ENCODE data around the gene PRKCA.

PRKCA gene

DNA sequence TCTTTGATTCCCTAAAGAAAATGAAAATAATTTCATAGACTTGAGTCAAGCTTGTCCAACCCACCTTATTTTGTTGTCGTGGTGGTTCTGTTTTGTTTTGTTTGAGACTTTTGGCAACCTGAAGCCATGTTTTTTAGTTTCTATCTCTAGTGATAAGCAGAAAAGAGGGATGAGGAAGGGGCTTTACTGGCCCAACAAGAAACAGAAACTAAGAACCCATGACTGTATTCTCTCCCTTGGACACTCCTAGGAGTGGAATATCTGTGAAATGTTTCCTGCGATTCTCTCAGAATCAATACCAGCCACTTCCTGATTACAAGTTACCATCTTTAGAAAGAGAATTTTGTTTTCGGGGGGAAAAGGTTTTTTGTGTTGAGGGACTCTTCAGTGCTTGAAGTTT, 207.5 kb downstream of the PRKCA start:
- TF ChIP-seq, protein P1, sequence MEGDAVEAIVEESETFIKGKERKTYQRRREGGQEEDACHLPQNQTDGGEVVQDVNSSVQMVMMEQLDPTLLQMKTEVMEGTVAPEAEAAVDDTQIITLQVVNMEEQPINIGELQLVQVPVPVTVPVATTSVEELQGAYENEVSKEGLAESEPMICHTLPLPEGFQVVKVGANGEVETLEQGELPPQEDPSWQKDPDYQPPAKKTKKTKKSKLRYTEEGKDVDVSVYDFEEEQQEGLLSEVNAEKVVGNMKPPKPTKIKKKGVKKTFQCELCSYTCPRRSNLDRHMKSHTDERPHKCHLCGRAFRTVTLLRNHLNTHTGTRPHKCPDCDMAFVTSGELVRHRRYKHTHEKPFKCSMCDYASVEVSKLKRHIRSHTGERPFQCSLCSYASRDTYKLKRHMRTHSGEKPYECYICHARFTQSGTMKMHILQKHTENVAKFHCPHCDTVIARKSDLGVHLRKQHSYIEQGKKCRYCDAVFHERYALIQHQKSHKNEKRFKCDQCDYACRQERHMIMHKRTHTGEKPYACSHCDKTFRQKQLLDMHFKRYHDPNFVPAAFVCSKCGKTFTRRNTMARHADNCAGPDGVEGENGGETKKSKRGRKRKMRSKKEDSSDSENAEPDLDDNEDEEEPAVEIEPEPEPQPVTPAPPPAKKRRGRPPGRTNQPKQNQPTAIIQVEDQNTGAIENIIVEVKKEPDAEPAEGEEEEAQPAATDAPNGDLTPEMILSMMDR (IDR thresholded peaks at IDR 0.05), result no peak
- H3K27ac ChIP-seq, result no peak overlapping the region
- DNase-seq (ENCODE audit: low spot score), result no peak
- no peak overlapping the region for H3K4me3 ChIP-seq

DNA sequence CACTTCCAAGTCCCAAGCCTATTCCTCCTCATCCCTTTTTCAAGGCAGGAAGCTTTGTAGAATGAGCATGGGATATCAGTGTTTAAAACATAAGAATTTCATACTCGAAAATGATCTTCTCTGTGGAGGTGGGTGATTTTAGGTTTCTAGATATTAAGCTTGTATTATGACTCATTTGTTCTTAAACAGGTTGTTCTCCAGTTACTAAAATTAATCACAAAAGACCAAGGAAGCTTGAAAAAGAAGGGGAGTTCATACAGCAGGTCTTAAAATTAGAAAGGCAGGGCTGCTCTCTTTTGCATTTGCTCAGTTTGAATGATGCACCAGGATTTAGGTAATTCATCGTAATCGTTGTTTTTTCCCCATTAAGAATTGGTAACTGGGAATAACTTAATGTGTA, 208.7 kb downstream of the PRKCA start:
- DNase-seq (ENCODE audit: low spot score), result no peak
- TF ChIP-seq, protein P1 (IDR thresholded peaks at IDR 0.05), result no peak
- H3K4me3 ChIP-seq, result no peak overlapping the region
- H3K27ac ChIP-seq, result no peak overlapping the region

DNA sequence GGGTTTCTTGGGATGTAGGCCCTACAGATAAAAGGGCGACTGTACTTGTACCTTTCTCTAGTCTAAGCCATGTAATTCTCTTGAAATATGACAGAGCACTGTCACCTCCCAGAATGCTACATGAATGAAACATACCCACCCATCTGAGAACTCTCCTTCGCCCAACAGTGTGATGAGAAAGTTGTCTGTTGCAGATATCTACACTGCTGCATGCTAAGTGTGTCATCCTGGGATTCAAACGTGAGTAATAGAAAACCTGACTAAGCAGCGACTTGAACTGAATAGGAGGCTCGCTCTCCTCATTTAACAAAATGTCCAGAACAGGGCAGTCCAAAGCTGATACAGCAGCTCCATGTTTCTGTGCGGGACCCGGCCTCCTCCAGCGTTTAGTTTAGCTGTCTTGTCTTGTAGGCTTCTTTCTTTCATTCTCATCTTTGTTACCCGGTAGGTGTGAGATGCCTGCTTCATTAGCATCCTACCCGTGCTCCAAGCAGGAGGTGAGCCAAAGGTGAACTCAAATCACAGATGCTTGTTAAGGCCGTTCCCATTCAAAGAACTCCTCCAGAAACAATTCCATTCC, 211.9 kb downstream of the PRKCA start:
- TF ChIP-seq, protein P1 (IDR thresholded peaks at IDR 0.05), result no peak
- no peak overlapping the region for H3K4me3 ChIP-seq
- no peak for DNase-seq (ENCODE audit: low spot score)
- no peak overlapping the region for H3K27ac ChIP-seq

DNA sequence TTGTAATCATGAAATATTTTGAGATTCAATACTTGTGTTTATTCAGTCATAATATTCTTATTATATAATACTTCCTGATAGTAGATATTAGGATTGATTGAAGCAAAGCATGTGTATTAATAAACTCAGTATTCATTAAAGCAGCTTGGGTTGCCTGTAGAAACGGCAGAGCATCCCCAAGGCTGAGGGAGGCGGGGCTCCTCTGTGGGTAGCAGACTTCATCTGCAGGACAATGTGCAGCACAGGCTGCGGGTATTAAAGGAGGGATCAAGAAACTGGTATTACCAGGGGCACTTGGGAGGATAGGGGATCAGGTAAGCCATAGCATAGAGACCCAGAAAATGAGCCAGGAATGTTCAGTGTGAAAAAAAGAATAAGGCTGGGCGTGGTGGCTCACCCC, 213.6 kb downstream of the PRKCA start:
- Histone ChIP-seq H3K27ac (no peak overlapping the region), H3K4me3 (no peak overlapping the region)
- DNase-seq (ENCODE audit: low spot score), result no peak
- TF ChIP-seq, protein P1 (IDR thresholded peaks at IDR 0.05), result no peak

DNA sequence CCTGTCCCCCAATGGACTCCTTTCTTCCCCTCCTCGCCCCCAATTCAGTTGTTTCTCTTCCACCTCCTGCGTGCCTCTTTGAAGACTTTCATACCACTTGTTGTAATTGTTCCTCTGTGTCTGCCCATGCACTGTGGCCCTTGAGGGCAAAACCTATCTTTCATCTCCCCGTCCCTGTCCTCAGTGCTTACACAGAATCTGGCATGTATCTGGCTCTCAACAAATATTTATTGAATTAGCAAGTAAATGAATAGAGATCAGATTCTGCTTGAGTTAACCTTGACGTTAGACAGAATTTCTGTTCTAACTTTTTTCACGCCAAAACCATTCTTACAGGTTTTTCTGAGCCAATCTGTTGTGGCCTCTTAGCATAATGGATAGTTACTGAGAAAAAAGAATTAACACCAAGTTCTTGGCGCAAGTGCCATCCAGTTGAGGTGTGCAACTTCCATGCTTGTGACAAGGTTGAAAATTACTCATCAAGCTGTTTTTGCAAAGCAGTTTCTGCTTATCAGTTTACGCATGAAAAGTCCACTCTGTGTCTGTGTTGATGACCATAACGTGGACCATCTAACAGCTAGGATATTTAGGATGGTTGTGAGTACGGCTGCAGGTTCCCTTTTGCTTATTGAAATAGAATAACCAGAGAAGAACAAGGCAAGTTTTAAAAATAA, 215.1 kb downstream of the PRKCA start:
- H3K27ac ChIP-seq, result no peak overlapping the region
- H3K4me3 ChIP-seq, result no peak overlapping the region
- DNase-seq (ENCODE audit: low spot score), result no peak
- TF ChIP-seq, protein P1 (IDR thresholded peaks at IDR 0.05), result no peak

DNA sequence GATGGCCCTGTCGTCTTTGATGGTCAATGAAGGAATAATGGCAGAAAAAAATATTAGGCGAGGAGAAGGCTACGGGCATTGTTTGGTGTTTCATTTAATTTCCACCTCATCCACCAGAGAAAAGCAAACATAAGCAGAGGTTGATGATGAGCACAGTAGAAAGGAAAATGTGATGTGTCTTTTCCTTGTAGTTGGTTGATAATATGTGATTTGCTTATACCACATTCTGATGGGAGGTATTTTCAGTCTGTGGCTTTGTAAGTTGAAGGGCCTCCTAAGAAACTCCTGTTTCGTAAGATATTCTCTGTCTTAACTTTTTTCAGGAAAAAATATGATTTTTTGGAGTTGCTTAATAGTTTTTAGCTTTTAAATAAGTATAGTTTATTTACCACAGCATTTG, 215.7 kb downstream of the PRKCA start:
- Histone ChIP-seq H3K4me3 (no peak overlapping the region), H3K27ac (no peak overlapping the region)
- DNase-seq (ENCODE audit: low spot score), result no peak
- TF ChIP-seq, protein P1 (IDR thresholded peaks at IDR 0.05), result no peak

DNA sequence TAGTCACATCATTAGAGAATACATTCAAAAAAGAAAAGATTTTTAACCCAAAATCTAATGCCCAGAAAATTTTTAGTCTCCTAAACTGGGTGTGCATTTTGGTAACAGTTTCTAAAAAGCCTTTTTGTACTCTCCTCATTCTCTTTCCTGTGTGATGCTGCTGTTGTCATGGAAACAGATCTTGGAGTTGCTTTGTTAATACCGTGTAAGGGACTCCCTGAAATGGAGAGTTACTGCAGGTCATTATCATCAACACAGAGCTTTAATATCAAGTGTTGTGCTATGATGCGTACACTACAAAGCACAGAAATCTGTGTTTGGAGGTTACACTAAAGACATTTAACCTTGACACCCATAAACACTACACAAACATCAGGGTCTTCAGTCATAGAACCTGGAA, 216.3 kb downstream of the PRKCA start:
- no peak overlapping the region for H3K4me3 ChIP-seq
- DNase-seq (ENCODE audit: low spot score), result no peak
- TF ChIP-seq, protein P1 (IDR thresholded peaks at IDR 0.05), result no peak
- H3K27ac ChIP-seq, result no peak overlapping the region
